GM19351 (cell line): ENCODE results near the gene SIPA1L3.

Source experiments
- ATAC-seq: cut with Tn5 transposase; IDR thresholded peaks from one replicate; pipeline ENCODE4 v1.9.1; 2021; ENCODE audit warnings: mild to moderate bottlenecking, moderate library complexity; ENCODE audit not compliant: unreplicated experiment

The SIPA1L3 gene

DNA sequence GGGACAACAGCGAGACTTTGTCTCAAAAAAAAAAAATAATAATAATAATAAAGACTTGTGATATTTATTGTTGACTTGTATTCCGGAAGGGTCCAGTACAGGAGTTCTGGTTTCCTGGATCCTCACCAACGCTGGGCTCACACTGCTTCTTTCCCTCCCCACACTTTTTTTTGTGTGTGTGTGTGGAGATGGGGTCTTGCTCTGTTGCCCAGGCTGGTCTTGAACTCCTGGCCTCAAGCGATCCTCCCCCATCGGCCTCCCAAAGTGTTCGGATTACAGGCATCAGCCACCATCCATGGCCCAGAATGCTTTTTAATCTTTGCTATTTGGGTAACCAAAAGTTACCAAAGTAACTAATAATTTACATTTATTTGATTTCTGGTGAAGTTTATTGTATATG is 39.1 kb downstream of the SIPA1L3 start:
- no peak for ATAC-seq

DNA sequence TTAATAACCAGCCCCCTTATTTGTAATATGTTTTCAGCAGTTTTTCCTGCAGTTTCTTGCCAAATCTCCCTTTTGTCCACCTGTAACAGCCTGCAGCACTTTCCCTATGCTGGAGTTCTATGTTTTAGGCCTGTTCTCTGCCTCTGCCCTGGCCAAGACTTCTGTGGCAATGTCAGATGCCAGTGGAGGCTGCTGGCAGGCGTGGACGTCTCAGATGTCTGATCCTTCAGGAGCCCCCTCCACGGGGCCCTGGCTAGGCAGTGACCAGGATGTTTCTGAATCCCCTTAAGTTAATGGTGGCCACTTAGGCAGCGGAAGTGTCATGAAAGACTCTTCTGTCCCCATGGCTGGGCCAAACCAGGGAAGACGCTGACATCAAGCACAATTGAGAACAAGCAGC is 40.8 kb downstream of the SIPA1L3 start:
- ATAC-seq, result no peak

DNA sequence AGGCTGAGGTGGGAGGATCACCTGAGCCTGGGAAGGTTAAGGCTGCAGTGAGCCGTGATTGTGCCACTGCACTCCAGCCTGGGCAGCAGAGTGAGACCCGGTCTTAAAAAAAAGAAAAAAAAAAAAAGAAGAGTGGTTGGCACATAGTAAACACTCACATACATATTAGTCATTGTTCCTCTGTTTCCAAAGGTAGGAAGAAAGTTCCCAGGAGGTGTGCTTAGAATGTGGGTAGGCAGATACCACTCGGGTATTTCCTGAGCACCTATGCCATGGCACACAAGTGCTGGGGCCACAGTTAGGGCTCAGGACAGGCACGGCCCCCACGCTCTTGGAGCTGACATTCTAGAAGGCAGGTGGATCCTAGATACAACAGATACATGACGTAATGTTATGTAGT is 41.4 kb downstream of the SIPA1L3 start:
- no peak for ATAC-seq

DNA sequence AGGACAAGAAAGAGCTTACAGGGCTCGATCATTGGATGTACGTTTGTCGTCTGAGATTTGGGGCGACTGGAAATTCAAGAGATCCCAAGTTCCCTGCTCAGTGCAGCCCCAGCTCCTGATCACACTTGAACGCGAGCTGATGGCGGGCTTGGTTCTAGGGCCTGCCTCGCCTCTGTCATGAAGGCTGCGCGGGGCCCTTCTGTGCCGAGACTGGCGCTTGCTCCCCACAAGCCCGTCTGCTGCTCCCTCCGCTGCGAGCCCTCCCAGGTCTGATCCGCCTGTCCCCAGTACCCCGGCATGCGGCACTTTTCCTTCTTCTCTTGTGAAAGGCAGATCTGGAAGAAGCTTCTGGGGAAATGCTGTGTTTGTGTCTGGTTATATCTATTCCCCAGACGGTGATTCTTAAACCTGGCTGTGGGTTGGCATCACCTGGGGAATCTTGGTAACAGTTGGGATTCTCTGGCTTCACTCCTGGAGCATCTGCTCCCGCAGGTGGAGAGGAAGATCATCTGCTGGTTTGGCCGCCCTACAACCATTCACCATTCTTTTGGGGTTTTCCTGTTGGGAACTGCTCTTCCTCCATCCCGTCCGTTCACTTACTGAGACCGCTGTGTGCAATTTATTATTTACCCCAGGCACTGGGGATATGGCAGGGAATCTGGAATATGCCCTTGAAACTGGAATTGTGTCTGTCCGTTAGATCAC is 43.6 kb downstream of the SIPA1L3 start:
- ATAC-seq, result no peak

DNA sequence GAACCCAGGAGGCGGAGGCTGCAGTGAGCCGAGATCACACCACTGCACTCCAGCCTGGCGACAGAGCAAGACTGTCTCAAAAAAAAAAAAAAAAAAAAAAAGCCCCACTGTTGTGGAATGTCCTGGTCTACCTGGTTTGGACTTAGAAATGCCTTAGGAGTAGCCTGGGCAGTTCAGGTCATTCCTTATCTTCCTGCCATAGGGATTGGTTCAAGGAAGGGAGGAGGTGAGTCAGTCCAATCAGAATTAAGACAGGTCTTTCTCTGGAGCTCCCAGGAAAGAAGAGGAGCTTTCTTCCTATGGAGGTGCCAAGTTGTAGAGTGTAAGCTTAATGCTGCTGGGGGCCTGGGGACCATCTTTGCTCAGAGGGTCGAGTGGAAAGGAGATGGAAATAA is 44.8 kb downstream of the SIPA1L3 start:
- ATAC-seq, result no peak

DNA sequence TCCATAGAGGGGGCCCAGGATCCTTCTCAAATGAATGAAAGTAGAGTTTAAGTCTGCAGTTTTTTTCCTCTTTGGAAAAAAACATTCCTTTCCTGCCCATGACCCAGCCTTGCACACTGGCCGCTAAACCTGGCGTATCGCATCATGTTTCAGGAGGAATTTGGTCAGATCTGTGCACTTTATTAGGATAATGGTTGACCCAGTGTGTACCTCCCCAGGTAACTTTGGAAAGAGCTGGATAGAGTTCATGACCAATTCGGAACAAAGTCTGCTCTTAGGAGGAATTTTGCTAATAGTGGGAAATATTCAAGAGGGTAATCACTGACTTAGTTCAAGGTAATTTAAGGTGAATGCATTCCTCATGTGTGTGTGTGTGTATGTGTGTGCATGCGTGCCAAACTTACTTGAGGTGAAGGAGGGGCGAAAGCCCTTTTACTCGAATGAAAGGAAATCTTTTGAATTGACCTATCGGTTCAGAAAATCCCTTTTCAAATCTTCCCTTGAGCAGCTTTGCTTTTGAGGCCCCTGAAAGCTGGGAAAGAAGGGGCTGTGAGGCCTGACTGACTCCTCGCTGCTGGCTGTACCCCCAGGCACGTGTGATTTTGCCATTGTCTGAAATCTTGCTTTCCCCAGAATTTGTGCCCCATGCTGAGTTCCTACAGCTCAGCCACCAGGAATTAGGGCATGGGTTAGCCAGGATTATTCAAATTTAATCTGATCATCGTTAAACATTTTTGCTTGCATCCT is 46.3 kb downstream of the SIPA1L3 start:
- ATAC-seq, result no peak

DNA sequence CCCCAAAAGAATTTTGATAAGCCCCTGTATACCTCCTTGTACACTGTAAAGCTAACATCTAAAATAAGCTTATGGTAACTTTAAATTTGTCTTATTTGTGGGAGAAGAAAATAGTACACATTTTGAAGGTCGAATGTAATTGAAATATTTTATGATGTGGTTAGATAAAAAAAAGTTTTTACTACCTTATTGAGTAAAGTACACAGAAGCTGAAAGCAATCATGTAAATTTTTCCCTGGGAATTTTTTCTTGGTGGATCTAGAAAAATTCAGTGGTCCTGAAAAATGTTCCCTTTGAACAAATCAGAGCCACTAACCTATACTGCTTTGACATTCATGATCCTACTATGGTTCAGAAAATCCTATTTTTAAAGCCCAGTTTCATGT is 46.9 kb downstream of the SIPA1L3 start:
- ATAC-seq, result no peak

DNA sequence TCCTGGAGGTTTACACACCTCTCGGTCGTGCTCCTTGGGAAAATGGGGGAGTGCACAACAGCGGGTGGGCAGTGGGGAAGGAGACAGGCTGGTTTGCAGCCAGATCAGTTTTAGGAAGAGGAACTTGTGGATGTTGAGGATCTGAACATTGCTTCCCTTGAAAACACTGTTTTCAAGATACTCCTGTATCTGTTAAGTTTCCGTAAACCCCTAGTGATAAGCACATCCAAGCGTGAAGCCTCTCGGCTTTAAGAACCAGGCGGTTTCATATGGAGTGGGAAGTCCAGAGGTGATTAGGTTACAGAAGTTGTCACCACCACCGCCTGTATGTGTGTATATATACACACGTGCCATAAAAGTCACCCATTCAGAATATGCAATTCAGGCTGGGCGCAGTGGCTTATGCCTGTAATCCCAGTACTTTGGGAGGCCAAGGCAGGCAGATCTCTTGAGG is 47.4 kb downstream of the SIPA1L3 start:
- no peak for ATAC-seq

DNA sequence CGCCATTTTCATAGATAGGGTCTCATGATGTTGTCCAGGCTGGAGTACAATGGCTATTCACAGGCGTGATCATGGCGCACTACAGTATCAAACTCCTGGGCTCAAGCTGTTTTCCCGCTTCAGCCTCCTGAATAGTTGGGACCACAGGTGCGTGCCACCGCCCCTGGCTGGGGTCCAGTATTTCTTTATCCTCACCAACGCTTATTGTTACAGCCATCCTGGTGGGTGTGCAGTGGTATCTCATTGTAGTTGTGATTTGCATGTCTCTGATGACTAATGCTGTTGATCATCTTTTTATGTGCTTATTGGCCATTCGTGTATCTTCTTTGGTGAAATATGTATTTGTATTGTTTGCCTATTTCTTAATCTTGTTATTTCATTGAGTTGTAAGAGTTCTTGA is 49.0 kb downstream of the SIPA1L3 start:
- no peak for ATAC-seq

DNA sequence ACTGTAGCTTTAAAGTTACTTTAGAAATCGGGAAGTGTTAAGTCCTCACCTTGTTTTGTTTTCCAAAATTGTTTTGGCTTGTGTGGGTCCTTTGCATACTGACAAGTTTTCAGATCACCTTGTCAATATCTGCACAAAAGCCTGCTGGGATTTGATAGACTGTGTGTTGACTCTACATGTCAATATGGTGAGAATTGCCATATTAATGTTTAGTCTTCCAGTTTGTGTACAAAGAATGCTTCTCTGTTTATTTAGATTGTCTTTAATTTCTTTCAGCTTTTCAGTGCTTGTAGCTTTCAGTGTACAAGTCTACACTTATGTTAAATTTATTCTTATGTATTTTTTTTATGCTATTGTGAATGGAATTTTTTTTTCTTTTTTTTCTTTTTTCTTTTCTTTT is 50.2 kb downstream of the SIPA1L3 start:
- ATAC-seq, result no peak

DNA sequence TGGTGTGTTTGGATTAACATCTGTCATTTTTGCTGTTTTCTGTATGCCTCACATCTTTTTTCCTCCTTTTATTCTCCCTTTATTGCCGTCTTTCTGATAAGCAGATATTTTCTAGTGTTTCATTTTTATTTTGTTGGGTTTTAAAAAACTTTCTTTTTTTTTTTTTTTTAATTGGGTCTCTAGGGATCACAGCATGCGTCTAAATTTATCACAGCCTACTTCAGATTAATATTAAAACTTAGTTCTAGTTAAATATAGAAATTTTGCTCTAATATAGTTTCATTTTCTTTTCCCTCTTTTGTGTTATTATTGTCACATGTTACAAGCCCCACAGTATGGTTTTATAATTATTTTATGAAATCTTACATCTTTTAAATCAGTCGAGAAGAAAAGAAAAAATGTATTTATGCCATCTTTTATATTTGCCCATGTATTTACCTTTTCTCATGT is 52.7 kb downstream of the SIPA1L3 start:
- ATAC-seq, result no peak

DNA sequence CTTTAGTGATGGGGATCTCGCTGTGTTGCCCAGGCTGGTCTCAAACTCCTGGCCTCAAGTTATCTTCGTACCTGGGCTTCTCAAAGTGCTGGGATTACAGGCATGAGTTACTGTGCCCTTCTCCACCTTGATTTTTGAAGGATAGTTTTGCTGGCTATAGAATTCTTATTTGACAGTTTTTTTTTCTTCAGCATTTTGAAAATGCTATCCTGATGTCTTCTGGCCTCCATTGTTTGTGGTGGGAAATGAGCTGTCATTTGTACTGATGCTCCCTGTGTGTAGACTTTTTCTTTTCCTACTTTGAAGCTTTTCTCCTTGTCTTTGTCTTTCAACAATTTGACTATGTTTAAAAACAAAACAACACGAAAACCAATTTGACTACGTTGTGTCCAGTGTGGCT is 54.2 kb downstream of the SIPA1L3 start:
- no peak for ATAC-seq

DNA sequence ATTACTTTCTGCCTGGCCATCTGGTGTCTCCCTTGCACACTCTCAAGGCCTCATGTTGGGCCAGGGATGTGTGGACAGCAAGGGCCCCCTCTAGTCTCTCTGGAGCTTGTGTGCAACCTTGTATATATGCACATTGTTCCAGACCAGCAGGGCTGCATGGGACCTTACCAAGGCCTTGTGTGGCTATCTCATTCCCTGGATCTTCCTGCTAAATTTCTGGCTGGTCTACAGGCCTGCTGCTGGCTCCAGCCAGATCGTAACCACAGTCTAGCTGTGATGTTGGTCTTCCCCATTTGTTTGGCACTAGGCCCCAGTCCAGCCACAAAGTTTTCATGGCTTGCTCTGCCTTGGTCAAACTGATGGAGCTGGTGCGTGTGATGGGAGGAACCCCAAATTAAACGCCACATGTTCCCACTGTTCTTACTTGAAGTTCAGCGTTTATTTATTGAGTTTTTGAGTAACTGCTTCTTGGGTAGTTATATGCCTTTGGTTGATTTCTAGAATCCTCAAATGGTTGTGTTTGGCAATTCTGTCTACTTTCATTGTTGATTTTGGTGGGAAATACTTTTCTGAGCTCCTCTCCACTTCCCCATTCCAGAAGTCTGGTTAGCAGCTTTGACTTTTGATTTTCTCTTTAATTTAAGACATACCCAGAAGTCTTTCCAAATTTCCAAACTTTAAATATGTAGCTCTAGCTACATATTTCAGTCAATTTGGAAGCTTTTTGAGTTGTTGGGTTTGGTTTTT is 56.4 kb downstream of the SIPA1L3 start:
- ATAC-seq, result no peak

DNA sequence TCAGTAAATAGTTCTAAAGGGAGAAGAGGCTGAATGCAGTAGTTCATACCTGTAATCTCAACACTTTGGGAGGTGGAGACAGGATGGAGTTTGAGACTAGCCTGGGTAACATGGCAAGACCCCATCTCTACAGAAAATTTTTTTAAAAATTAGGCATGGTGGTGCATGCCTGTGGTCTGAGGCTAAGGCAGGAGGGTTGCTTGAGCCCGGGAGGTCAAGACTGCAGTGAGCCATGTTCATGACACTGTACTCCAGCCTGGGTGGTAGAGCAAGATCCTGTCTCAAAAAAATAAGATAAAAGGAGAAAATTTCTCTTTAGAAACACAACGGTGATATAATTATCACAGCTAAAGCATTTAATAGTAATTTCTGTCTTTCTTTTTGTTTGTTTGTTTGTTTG is 57.1 kb downstream of the SIPA1L3 start:
- ATAC-seq, result no peak

DNA sequence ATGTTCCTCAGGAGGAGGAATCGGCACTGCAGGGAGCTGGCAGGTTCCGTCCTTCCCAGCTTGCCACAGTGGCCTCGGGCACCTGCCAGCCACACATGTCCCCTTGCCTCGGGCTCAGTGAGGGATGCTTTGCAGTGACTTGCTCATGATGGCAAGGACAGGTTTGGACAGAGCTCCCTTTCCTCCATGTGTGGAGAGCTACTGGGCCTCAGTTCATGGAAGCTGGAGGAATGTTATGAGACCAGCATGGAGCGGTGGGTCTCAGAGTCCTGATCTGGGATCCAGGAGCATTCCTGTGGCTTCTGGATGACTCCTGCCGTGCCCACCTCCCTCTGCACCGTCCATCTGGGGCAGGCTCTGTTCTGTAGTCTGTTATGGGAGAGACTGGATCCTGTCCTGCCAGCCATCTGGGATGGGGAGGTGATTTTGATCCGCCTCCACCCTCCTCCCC is 59.2 kb downstream of the SIPA1L3 start:
- no peak for ATAC-seq

DNA sequence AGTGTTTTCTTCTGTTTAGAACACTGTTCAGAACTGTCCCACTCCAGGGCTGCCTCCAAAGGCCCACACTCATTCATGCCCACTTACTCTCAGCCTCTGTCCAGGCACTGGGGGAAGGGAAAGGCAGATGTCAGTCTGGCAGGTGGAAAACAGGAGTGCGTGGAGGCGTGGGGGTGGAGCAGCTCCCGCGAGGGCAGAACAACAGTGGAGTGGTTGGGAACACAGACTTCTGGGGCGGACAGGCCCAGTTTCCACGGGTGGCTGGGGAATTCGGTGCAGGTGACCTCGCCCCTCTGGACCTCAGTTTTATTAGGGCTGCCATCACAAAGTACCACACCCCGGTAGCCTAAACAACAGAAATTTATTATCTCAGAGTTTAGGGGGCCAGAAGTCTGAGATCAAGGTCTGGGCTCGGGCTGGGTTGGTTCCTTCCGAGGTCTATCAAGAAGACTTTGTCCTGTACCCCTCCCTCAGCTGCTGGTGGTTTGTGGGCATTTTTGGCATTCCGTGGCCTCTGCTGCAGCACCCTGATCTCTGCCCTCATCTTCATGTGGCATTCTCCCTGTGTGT is 59.7 kb downstream of the SIPA1L3 start:
- ATAC-seq, result no peak

DNA sequence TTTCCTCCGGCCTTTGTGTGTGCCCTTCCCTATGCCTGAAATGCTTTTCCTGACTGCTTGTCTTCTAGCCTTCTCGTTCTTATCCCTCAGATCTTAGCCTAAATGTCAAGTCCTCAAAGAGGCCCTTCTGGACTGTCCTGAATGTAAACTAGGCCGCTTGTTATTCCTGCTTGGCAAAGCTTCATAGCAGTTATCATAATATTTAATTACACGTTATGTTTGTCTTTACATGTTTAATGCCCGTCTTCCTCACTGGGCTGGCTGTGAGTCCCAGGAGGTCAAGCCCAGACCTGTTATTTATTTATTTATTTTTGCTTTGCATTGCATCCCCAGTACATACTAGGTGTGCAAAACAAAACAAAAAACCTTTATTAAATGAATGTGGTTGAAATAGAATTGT is 62.7 kb downstream of the SIPA1L3 start:
- no peak for ATAC-seq

DNA sequence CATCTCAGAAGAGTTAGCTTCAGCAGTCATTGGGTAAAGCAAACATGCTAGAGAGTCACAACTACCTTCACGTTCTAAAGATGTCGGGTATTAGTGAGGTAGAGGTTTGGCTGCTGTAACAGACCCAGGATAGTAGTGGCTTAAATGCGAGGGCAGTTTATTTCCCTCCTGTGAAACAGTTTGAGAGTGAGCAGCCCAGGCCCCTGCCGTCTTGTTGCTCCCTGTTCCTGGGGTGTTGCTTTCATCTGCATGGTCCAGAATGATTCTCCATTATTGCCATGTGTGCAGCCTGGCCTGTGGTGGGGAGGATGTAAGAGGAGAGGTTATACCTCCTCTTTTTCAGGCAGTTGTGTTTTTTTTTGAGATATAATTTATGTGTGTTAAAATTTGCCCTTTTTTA is 63.7 kb downstream of the SIPA1L3 start:
- no peak for ATAC-seq

DNA sequence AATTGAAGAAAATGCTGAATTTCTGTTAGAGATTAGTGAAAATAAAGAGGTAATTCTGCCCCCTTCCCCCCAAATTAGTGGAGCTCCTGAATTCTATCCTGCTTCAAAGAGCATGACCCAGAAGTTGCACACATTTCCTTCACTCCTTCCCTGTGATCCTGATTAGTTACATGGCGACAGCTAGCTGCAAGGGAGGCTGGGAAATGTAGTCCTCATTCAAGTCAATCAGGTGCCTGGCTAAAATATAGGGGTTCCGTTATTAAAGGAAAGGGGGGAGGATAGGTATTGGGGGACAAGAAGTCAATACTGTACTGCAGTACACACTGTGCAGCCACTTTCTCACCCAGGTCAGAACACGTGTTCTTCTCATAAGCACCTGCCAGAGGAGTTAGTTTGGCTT is 65.8 kb downstream of the SIPA1L3 start:
- ATAC-seq, result no peak

DNA sequence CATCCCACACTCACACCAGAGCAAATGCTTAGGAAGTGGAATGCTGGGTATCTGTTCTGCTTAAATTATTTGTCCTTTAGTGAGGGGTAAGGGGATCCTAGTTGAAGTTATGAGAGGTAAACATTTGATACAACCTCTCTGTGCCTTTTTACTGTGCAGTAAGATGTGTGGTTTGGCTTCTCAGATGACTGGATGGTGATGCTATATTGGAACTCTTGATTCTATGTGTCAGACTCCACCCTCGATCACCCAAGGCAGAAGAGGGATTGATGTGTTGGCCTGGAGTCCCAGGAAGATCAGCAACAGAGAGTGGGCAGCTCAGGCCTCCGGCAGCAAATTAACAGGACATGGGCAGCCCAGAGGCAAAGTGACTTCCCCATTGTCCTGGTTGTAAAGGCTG is 66.7 kb downstream of the SIPA1L3 start:
- no peak for ATAC-seq

DNA sequence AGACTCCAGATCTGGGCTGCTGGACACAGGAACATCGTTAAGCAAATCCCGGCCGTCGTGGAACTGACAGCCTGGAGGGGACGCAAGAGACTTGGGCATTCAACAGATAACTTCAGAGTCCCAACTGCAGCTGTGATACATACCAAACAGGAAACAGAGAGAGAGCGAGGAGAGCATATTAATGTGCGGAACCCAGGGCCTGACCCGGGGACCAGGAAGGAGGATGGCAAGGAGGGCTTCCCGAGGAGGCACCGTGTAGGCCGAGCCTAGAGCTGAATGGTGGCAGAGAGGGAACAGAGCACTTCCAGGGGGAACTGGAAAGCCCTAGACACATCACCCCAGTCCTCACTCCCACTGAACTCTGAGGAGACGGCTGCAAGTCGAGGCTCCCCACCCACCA is 68.1 kb downstream of the SIPA1L3 start:
- no peak for ATAC-seq
